Prostate gland (tissue), 2 donors: ENCODE results near the gene ZMYND11. TPM values are rescaled to one million over a fixed set of nuclear protein-coding genes. Genes with fewer than 3 reads are reported as not detected.

Source experiments
- DNase-seq: peaks from one replicate; pipeline ENCODE4 v3.0.0-alpha.2; 2019; ENCODE audit warnings: low spot score
- H3K27ac ChIP-seq, 2 donors: fragments of 200-600 bp; sonication (generic); 2 replicates each; pipeline ENCODE4 v1.5.1; 2017 to 2019
- H3K27me3 ChIP-seq: fragments of 200-600 bp; sonication (generic); replicated peaks from 2 replicates; pipeline ENCODE4 v1.5.1; 2019; ENCODE audit not compliant: insufficient read depth
- H3K36me3 ChIP-seq, 2 donors: fragments of 200-600 bp; sonication (generic); 1 replicate in 1 of 2; 2 replicates in 1 of 2; pipeline versions ENCODE4 v1.5.1 to v1.8.1; 2017 to 2019
- H3K4me1 ChIP-seq: fragments of 200-600 bp; sonication (generic); replicated peaks from 2 replicates; pipeline ENCODE4 v1.5.1; 2019
- H3K4me3 ChIP-seq, 2 donors: fragments of 200-600 bp; sonication (generic); 2 replicates each; pipeline ENCODE4 v1.5.1; 2017 to 2019
- H3K9me3 ChIP-seq: fragments of 200-600 bp; sonication (generic); 2 replicates; pipeline ENCODE4 v1.5.1; 2017
- CTCF ChIP-seq, 4 experiments: fragments of 200-600 bp in 2 of 4; fragments of 450-650 bp in 2 of 4; sonication (generic) in 2 of 4; IDR thresholded peaks; 1 replicate in 3 of 4; 2 replicates in 1 of 4; pipeline ENCODE4 v1.5.1; 2016 to 2019; ENCODE audit warnings: antibody characterized with exemption in 4 of 4, mild to moderate bottlenecking in 2 of 4, moderate library complexity in 2 of 4
- POLR2A ChIP-seq: fragments of 450-650 bp; IDR thresholded peaks from one replicate; pipeline ENCODE4 v1.6.1; 2016; ENCODE audit warnings: antibody characterized with exemption, mild to moderate bottlenecking
- POLR2AphosphoS5 ChIP-seq: sonication (generic); formaldehyde crosslinking; IDR thresholded peaks from one replicate; pipeline ENCODE4 v1.6.1; 2017; ENCODE audit warnings: antibody characterized with exemption
- WGBS: methylation state at CpG from one replicate; pipeline ENCODE4 v1.1.5; 2018; 5-methylcytosine and 5-hydroxymethylcytosine counted together
- intact Hi-C: fragments of 100-400 bp; cut with DNase I; formaldehyde crosslinking; loops from one replicate; pipeline ENCODE4 v1.14.2; 2022
- total RNA-seq, 2 donors: library from RNA; depleted of rRNA; stranded (reverse); fragments of >200 nt; gene quantifications; one replicate each; pipeline ENCODE4 v1.1.0, GENCODE V29; 2016

Gene ZMYND11
- total RNA-seq, 2 donors from 2014 or later = 66.6 to 78.1 TPM

DNA sequence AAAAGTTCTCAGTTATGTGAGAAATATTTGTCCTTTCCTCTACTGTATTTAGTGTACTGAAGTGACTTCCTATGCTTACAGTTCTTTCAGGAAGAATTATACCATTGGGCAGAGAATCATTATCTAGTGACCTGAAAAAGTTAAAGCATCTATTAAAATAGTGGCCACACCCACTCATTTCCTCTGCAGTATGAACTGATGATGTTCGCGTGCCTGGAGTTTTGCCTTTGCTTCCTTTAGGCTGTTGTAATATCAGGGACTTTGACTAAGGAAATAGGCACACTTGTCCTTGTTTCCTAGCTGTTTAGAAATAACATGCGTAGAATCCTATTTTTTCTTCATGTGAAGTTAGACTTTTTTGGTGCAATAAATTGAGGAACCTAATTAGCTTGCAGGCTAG lies 100.7 kb downstream of the ZMYND11 start:
- no peak overlapping the region for H3K4me3 ChIP-seq
- H3K4me1 ChIP-seq = no peaks in the 10 kb centered on the region
- TF ChIP-seq POLR2AphosphoS5 (no peak), CTCF (IDR thresholded peaks at IDR 0.05) (no peak), POLR2A (no peak)
- DNase-seq = no peak
- H3K27me3 ChIP-seq = no peaks in the 10 kb centered on the region
- no peaks in the 10 kb centered on the region for H3K9me3 ChIP-seq
- no peak overlapping the region for H3K27ac ChIP-seq
- no peaks in the 10 kb centered on the region for H3K36me3 ChIP-seq
- WGBS = 78% methylated on average over 3 of the region's 3 CpGs
- intact Hi-C loops = no loop called here

- Histone ChIP-seq H3K36me3 (no peaks in the 10 kb centered on the region), H3K4me3 (no peak overlapping the region), H3K27me3 (no peaks in the 10 kb centered on the region), H3K4me1 (no peaks in the 10 kb centered on the region), H3K27ac (no peak overlapping the region), H3K9me3 (no peaks in the 10 kb centered on the region)
- intact Hi-C loops = no loop called here
- 67% methylated on average over 6 of the region's 6 CpGs for WGBS
- DNase-seq = no peak
- TF ChIP-seq POLR2A (no peak), POLR2AphosphoS5 (no peak), CTCF (IDR thresholded peaks at IDR 0.05) (no peak)
Measured at GRCh38 chr10:239109-239508, 103.9 kb downstream of the ZMYND11 start.

- no peak for TF ChIP-seq CTCF (IDR thresholded peaks at IDR 0.05)
- TF ChIP-seq POLR2A = no peak
- H3K27ac ChIP-seq = no peak overlapping the region
- intact Hi-C loops = no loop called here
- no peak for DNase-seq
- H3K27me3 ChIP-seq = no peaks in the 10 kb centered on the region
- 48% methylated on average over 6 of the region's 6 CpGs for WGBS
- H3K36me3 ChIP-seq = no peaks in the 10 kb centered on the region
- no peak overlapping the region for H3K4me3 ChIP-seq
- H3K9me3 ChIP-seq = no peaks in the 10 kb centered on the region
- H3K4me1 ChIP-seq = no peaks in the 10 kb centered on the region
Measured at GRCh38 chr10:241451-241850, 106.2 kb downstream of the ZMYND11 start.

GRCh38 chr10:241966-242643 lies 106.8 kb downstream of the ZMYND11 start:
- H3K36me3 ChIP-seq = peaks cover 0 to 2% of the 10 kb centered on the region in 2 donors
- no peaks in the 10 kb centered on the region for H3K9me3 ChIP-seq
- H3K27me3 ChIP-seq = no peaks in the 10 kb centered on the region
- intact Hi-C loops = no loop called here
- H3K4me1 ChIP-seq = no peaks in the 10 kb centered on the region
- no peak overlapping the region for H3K4me3 ChIP-seq
- TF ChIP-seq POLR2A (no peak), CTCF (IDR thresholded peaks at IDR 0.05) (no peak), POLR2AphosphoS5 (no peak)
- 73% methylated on average over 9 of the region's 9 CpGs for WGBS
- no peak for DNase-seq
- H3K27ac ChIP-seq = no peak overlapping the region

DNA sequence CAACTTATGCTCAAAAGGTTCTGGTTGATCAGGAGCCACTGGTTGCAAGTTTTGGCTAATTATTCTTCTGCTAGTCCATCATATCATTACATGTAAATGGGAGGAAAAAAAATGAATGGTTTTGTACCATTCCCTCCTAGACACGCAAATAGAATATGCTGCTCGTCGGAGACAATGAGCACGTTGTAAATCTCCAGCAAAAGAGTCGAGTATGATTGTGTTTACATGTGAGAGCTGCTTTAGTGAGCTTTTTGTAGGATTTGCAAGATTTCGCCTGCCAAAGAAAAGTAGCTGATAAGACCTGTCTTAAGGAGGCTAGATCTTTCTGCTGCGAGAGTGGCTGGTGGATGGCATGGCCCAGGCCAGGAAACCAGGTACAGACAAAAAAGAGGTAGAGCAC lies 109.0 kb downstream of the ZMYND11 start:
- no peak overlapping the region for H3K27ac ChIP-seq
- DNase-seq = no peak
- intact Hi-C loops = no loop called here
- no peak overlapping the region for H3K4me3 ChIP-seq
- H3K27me3 ChIP-seq = no peaks in the 10 kb centered on the region
- TF ChIP-seq CTCF (IDR thresholded peaks at IDR 0.05) (no peak), POLR2A (no peak), POLR2AphosphoS5 (no peak)
- no peaks in the 10 kb centered on the region for H3K4me1 ChIP-seq
- peaks cover 0 to 4% of the 10 kb centered on the region in 2 donors for H3K36me3 ChIP-seq
- WGBS = 68% methylated on average over 7 of the region's 7 CpGs
- H3K9me3 ChIP-seq = no peaks in the 10 kb centered on the region
